Heart right ventricle (tissue), 16 donors: Measurements from ENCODE around the gene R3HDM2. TPM values are rescaled to one million over a fixed set of nuclear protein-coding genes. Genes with fewer than 3 reads are reported as not detected.

Experiments used
- ATAC-seq, 8 donors: fragments of 200-7000 bp; cut with Tn5 transposase; one replicate each; pipeline ENCODE4 v1.9.1; 2020; ENCODE audit warnings: mild to moderate bottlenecking in 8 of 8, moderate library complexity in 8 of 8, moderate number of reproducible peaks in 1 of 8
- DNase-seq, 2 donors: peaks; one replicate each; pipeline ENCODE4 v3.0.0-alpha.2; 2020
- H3K27ac ChIP-seq, 10 donors: fragments of 200-600 bp; sonication (generic) in 2 of 10; one replicate each; pipeline versions ENCODE4 v1.5.0 to v1.8.0; 2020 to 2022; ENCODE audit warnings: mild to moderate bottlenecking in 3 of 10
- H3K27me3 ChIP-seq, 7 donors: fragments of 200-600 bp; one replicate each; pipeline ENCODE4 v1.8.0; 2021 to 2022; ENCODE audit warnings: mild to moderate bottlenecking in 2 of 7
- H3K36me3 ChIP-seq, 9 donors: fragments of 200-600 bp; sonication (generic) in 1 of 9; one replicate each; pipeline versions ENCODE4 v1.5.0 to v1.8.0; 2020 to 2022; ENCODE audit warnings: mild to moderate bottlenecking in 2 of 9
- H3K4me1 ChIP-seq, 9 donors: fragments of 200-600 bp; sonication (generic) in 1 of 9; one replicate each; pipeline versions ENCODE4 v1.5.0 to v1.8.0; 2020 to 2022; ENCODE audit warnings: mild to moderate bottlenecking in 4 of 9
- H3K4me3 ChIP-seq, 10 donors: fragments of 200-600 bp; sonication (generic) in 2 of 10; one replicate each; pipeline versions ENCODE4 v1.5.0 to v1.8.0; 2020 to 2022; ENCODE audit warnings: mild to moderate bottlenecking in 7 of 10, moderate library complexity in 2 of 10
- H3K9me3 ChIP-seq, 11 donors: fragments of 200-600 bp in 10 of 11; sonication (generic) in 2 of 11; one replicate each; pipeline versions ENCODE4 v1.5.0 to v1.8.0; 2013 to 2022; ENCODE audit warnings: mild to moderate bottlenecking in 2 of 11, control low read depth in 1 of 11, moderate library complexity in 1 of 11
- CTCF ChIP-seq, 9 donors: fragments of 200-600 bp; sonication (generic) in 2 of 9; IDR thresholded peaks; one replicate each; pipeline versions ENCODE4 v1.5.0 to v1.8.0; 2021 to 2022; ENCODE audit warnings: antibody characterized with exemption in 9 of 9, mild to moderate bottlenecking in 5 of 9, moderate library complexity in 1 of 9
- WGBS, 2 donors: extraction: QIAGEN DNeasy Blood & Tissue Kit; methylation state at CpG; one replicate each; pipeline ENCODE4 v1.1.7; 2013; ENCODE audit warnings: inconsistent platforms in 1 of 2; 5-methylcytosine and 5-hydroxymethylcytosine counted together
- intact Hi-C, 10 donors: fragments of 100-400 bp; cut with DNase I; formaldehyde crosslinking; loops; one replicate each; pipeline versions ENCODE4 v1.11.1 to v1.14.2; 2022
- polyA plus RNA-seq, 2 donors: library from polyadenylated mRNA; stranded (reverse); fragments of 200-250 nt; gene quantifications; one replicate each; pipeline ENCODE4 v1.2.3, GENCODE V29; 2013
- total RNA-seq, 10 donors: library from RNA; stranded (reverse); fragmentation: NEBNext Ultra II Directional in 3 of 10; extraction: Animal tissue kit (Norgen Biotek cat#: 25700) in 3 of 10; gene quantifications; one replicate each; pipeline versions ENCODE4 v1.2.1 to v1.2.4, GENCODE V29; 2021 to 2023
- donor health status: Arrhythmogenic right ventricular cardiomyopathy.
- donor health status: ischemic (EF 13 %, LVEDD 7.1; RV severe dilation, severe dysfunction).
- donor health status: healthy with polysubstance abuse.
- donor health status: DM: no; HTN: yes; CAD: no.
- donor health status: DM: no; HTN: no; CAD: no.
- donor health status: ischemic (EF 25% LVEDD 6.9; RV normal size, moderate dysfunction).
- donor health status: ischemic (EF 25% LVEDD 5.7; RV mildly dilated, moderate dysfunction).
- donor health status: healthy.
- donor health status: DM: yes; HTN: yes; CAD: no.
- donor health status: Ischemic cardiomyopathy.
- donor health status: ischemic (EF 35%, LVEDD 5.7; RV mildly dilated, moderate dysfunction).
- donor health status: nonischemic (EF 11% LVEDD 7.7; RV severe dilation, severe dysfunction).
- donor health status: DM: yes; HTN: yes; CAD: no.
- donor health status: PGD.
- donor health status: ischemic (EF 29% LVEDD 5.4; RV normal size, mild dysfunction).
- donor health status: nonischemic (EF 23%, LVEDD 6.1; RV moderate dilation, normal function).

Gene R3HDM2
- total and polyA plus RNA-seq, 12 donors: 15.5 to 107 (median 73.9) TPM

GRCh38 chr12:57241402-57242310 lies 189.2 kb downstream of the R3HDM2 start:
- ATAC-seq (no peak), DNase-seq (no peak)
- Histone ChIP-seq H3K27ac (no peak overlapping the region), H3K4me3 (no peak overlapping the region), H3K9me3 (no peaks in the 10 kb centered on the region), H3K4me1 (peaks cover 35 to 71% (median 64%) of the 10 kb centered on the region in 9 donors), H3K27me3 (peaks cover 5 to 78% (median 56%) of the 10 kb centered on the region in 7 donors), H3K36me3 (peaks cover 0 to 2% (median 0%) of the 10 kb centered on the region in 9 donors)
- WGBS, 2 donors: 10 to 24% methylated on average over 48 of the region's 48 CpGs
- intact Hi-C loops: loop anchor here in 3 of 10 donors (2.0 to 5.0 kb wide), 3 partner anchors 29 to 114 kb away; partner anchors contain the start of gene LRP1 (in 1 of the 3)
- no peak for TF ChIP-seq CTCF (IDR thresholded peaks at IDR 0.05)

DNA sequence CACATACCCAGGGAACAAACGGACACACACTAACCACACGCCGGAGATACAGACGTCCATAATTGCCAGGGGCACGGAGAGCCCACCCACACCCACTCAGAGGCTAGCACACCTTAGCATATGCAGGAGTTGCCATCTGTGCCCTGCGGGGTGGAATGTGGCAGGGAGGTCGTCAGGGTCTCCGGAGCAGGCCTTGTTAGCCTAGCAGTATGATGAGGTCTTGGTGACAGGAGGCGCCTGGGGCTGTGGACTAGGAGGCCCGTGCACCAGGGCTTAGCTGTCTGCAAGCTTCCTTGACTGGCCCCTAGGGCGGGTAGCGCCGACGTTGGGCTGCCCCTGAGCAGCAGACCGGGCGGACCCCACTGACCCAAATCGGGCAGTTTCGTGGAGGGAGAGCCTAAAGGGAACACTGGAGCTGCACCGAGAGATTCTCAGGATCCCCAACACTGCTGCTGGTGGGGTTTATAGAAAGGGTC lies 189.9 kb downstream of the R3HDM2 start:
- TF ChIP-seq CTCF (IDR thresholded peaks at IDR 0.05): no peak
- Histone ChIP-seq H3K27ac (no peak overlapping the region), H3K4me1 (peaks cover 35 to 78% (median 64%) of the 10 kb centered on the region in 9 donors), H3K27me3 (peaks cover 5 to 85% (median 61%) of the 10 kb centered on the region in 7 donors), H3K4me3 (peak overlapping the region in 8 of 10 donors; percentile 42 to 61 (median 55)), H3K9me3 (no peaks in the 10 kb centered on the region), H3K36me3 (no peaks in the 10 kb centered on the region)
- WGBS, 2 donors: 18 to 28% methylated on average over 18 to 19 of the region's 19 CpGs
- intact Hi-C loops: loop anchor here in 3 of 10 donors (2.0 to 5.0 kb wide), 3 partner anchors 28 to 114 kb away; partner anchors contain the start of gene LRP1 (in 1 of the 3)
- no peak for DNase-seq
- no peak for ATAC-seq

DNA sequence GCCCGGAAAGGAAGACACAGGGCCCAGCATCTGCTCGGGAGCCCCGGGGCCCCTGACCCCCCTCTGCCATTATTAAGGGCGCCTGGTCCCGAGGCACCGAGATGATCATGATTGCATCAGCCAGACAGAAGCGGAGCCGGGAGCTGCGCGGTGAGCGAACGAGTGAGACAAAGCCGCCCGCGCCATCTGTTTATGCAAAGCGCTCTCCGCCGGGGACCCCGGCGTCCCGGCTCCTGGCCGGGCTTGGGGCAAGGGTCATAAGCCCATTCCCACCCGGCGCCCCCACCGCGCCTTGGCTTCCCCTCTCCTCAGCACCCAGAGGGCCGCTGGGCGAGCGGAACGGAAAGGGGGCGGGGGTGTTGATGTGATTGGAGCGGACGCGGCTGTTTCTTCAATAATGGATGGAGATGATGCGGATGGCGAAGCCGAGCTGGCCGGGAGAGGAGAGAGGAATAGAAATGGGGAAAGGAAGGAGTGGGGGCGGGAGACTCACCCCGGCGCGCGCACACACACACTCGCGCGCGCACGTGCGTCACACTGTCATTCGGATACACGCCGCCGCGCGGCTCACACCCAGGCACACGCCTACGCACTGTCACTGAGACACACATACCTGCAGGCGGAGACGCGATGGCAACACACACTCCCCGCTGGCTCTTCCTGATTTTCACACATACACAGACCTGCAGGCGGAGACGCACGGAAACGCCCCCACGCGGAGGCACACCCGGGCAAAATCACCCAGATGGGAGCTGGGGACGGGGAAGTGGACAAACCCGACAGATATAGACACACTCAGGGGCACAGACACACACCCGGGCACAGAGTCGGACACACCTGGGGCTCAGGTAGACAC lies 190.5 kb downstream of the R3HDM2 start:
- Histone ChIP-seq H3K36me3 (no peaks in the 10 kb centered on the region), H3K4me1 (peaks cover 39 to 85% (median 67%) of the 10 kb centered on the region in 9 donors), H3K9me3 (no peaks in the 10 kb centered on the region), H3K4me3 (peak overlapping the region; percentile 30 to 61 (median 54)), H3K27ac (peak overlapping the region in 6 of 10 donors; percentile 15 to 49 (median 37)), H3K27me3 (peaks cover 5 to 92% (median 61%) of the 10 kb centered on the region in 7 donors)
- no peak for TF ChIP-seq CTCF (IDR thresholded peaks at IDR 0.05)
- 1% methylated on average over 70 to 72 of the region's 72 CpGs for WGBS, 2 donors
- DNase-seq: no peak
- peak in 5 of 8 donors; percentile 5 to 28 (median 8) for ATAC-seq
- intact Hi-C loops: loop anchor here in 3 of 10 donors (2.0 to 5.0 kb wide), 3 partner anchors 27 to 113 kb away; partner anchors contain the start of gene LRP1 (in 1 of the 3)
